GM12878 (cell line): ENCODE results near the gene LIF. TPM values are rescaled to one million over a fixed set of nuclear protein-coding genes. Genes with fewer than 3 reads are reported as not detected.

Experiments
- ATAC-seq: fragments of 200-7000 bp; cut with Tn5 transposase; 3 replicates; pipeline ENCODE4 v1.9.1; 2020; ENCODE audit warnings: mild to moderate bottlenecking, moderate library complexity
- BruUV-seq: library from RNA; stranded (reverse); fragments of 400-500 nt; replicated peaks from 2 replicates; lab custom pipeline; 2021; lab: Mats Ljungman, UMichigan
- CTCF ChIA-PET: fragments of 300-600 bp; sonication (Branson Sonifier 250); formaldehyde crosslinking; extraction: SDS; loops from one replicate; lab custom pipeline; 2021; ENCODE audit warnings: inconsistent platforms; lab: Yijun Ruan, JAX
- POLR2A ChIA-PET: fragments of 350-600 bp; formaldehyde crosslinking; extraction: SDS; loops from one replicate; lab custom pipeline; 2021; ENCODE audit warnings: inconsistent platforms; lab: Charles Lee
- RAD21 ChIA-PET: fragments of 300-600 bp; sonication (Branson Sonifier 250); formaldehyde crosslinking; loops from one replicate; lab custom pipeline; 2023; ENCODE audit warnings: antibody characterized with exemption; ENCODE audit not compliant: unreplicated experiment; lab: Charles Lee
- SMC1A ChIA-PET: fragments of 300-600 bp; sonication (Branson Sonifier 250); formaldehyde crosslinking; loops from one replicate; lab custom pipeline; 2023; ENCODE audit not compliant: unreplicated experiment, uncharacterized antibody; lab: Charles Lee
- DNase-seq: peaks from one replicate; pipeline ENCODE4 v3.0.0-alpha.2; 2011; ENCODE audit warnings: low read depth, low spot score
- FAIRE-seq: peaks from 3 replicates; lab custom pipeline; 2011; peaks lifted over from hg19 to GRCh38; lab: Jason Lieb, UNC
- H2AFZ ChIP-seq: 2 replicates; pipeline ENCODE4 v1.6.0; 2011; ENCODE audit warnings: low read depth, low read length, control low read depth; ENCODE audit not compliant: control insufficient read depth
- H3K27ac ChIP-seq: 2 replicates; pipeline ENCODE4 v1.5.1; 2011; ENCODE audit warnings: control low read depth; ENCODE audit not compliant: control insufficient read depth, insufficient read depth
- H3K27me3 ChIP-seq, 2 experiments: replicated peaks in 1 of 2; 2 replicates each; pipeline versions ENCODE4 v1.6.0 to v1.6.1; 2011; ENCODE audit warnings: low read length in 1 of 2; ENCODE audit not compliant: control insufficient read depth in 2 of 2, insufficient read depth in 2 of 2
- H3K36me3 ChIP-seq, 2 experiments: 2 replicates each; pipeline ENCODE4 v1.5.1; 2011; ENCODE audit warnings: low read length in 1 of 2; ENCODE audit not compliant: control insufficient read depth in 2 of 2, insufficient read depth in 2 of 2
- H3K4me1 ChIP-seq: 2 replicates; pipeline ENCODE4 v1.6.1; 2011; ENCODE audit warnings: mild to moderate bottlenecking, low read length, moderate library complexity, mixed read lengths; ENCODE audit not compliant: control insufficient read depth, insufficient read depth
- H3K4me2 ChIP-seq: 2 replicates; pipeline ENCODE4 v1.6.0; 2011; ENCODE audit warnings: control low read depth; ENCODE audit not compliant: control insufficient read depth, insufficient read depth
- H3K4me3 ChIP-seq: fragments of 200-600 bp; sonication (generic); 2 replicates; pipeline ENCODE4 v1.5.1; 2016
- H3K79me2 ChIP-seq: 2 replicates; pipeline ENCODE4 v1.6.0; 2011; ENCODE audit warnings: low read length; ENCODE audit not compliant: control insufficient read depth, insufficient read depth
- H3K9ac ChIP-seq: 2 replicates; pipeline ENCODE4 v1.8.0; 2011; ENCODE audit warnings: low read length, control low read depth, mixed read lengths; ENCODE audit not compliant: control insufficient read depth, insufficient read depth
- H3K9me3 ChIP-seq: replicated peaks from 3 replicates; pipeline ENCODE4 v1.5.1; 2011; ENCODE audit warnings: mild to moderate bottlenecking, low read length; ENCODE audit not compliant: control insufficient read depth, insufficient read depth
- H4K20me1 ChIP-seq: 2 replicates; pipeline ENCODE4 v1.6.0; 2011; ENCODE audit not compliant: control insufficient read depth, insufficient read depth
- ATF7 ChIP-seq: fragments of 450-650 bp; IDR thresholded peaks from 2 replicates; pipeline ENCODE4 v1.6.1; 2016; ENCODE audit warnings: low read depth, mild to moderate bottlenecking
- CREM ChIP-seq: IDR thresholded peaks from 2 replicates; pipeline ENCODE4 v1.6.1; 2014; ENCODE audit warnings: antibody characterized with exemption, low read depth
- CTCF ChIP-seq, 3 experiments: IDR thresholded peaks in 2 of 3; conservative IDR thresholded peaks in 1 of 3; 2 replicates each; pipeline ENCODE4 v1.5.1; 2011; ENCODE audit warnings: low read depth in 3 of 3, low read length in 3 of 3, mild to moderate bottlenecking in 3 of 3, control low read depth in 2 of 3, moderate library complexity in 2 of 3, inconsistent platforms in 1 of 3, mixed read lengths in 1 of 3; ENCODE audit not compliant: control insufficient read depth in 2 of 3, insufficient read depth in 1 of 3; ENCODE audit errors: extremely low read depth in 1 of 3
- HCFC1 ChIP-seq: fragments of 150-350 bp; IDR thresholded peaks from 2 replicates; pipeline ENCODE4 v1.6.1; 2014; ENCODE audit warnings: low read length
- IKZF2 ChIP-seq, 2 experiments: fragments of 450-650 bp; IDR thresholded peaks; 2 replicates each; pipeline ENCODE4 v1.6.1; 2017; ENCODE audit warnings: mild to moderate bottlenecking in 2 of 2, moderate library complexity in 2 of 2
- MAX ChIP-seq: IDR thresholded peaks from 2 replicates; pipeline ENCODE4 v1.6.1; 2012; ENCODE audit warnings: low read depth, low read length, improper control_type of control experiment
- NR2C1 ChIP-seq: fragments of 450-650 bp; IDR thresholded peaks from 2 replicates; pipeline ENCODE4 v1.6.1; 2017; ENCODE audit warnings: antibody characterized with exemption, mild to moderate bottlenecking, moderate library complexity
- PML ChIP-seq: IDR thresholded peaks from 2 replicates; pipeline ENCODE4 v1.6.1; 2012; ENCODE audit warnings: low read length, inconsistent platforms
- REST ChIP-seq: IDR thresholded peaks from 2 replicates; pipeline ENCODE4 v1.6.1; 2012; ENCODE audit warnings: mild to moderate bottlenecking, low read depth, low read length
- SIX5 ChIP-seq: IDR thresholded peaks from 2 replicates; pipeline ENCODE4 v1.6.1; 2011; ENCODE audit warnings: mild to moderate bottlenecking, low read depth, low read length, moderate library complexity; ENCODE audit not compliant: severe bottlenecking
- SP1 ChIP-seq: IDR thresholded peaks from one replicate; pipeline ENCODE4 v1.6.1; 2011; ENCODE audit warnings: low read depth, low read length
- WRNIP1 ChIP-seq: IDR thresholded peaks from 2 replicates; pipeline ENCODE4 v1.6.1; 2011; ENCODE audit warnings: low read depth, low read length, improper control_type of control experiment, borderline replicate concordance
- WGBS: methylation state at CpG from one replicate; pipeline ENCODE4 v1.1.6; 2016; ENCODE audit warnings: low lambda C conversion rate; ENCODE audit not compliant: insufficient replicate concordance, insufficient coverage; ENCODE audit errors: missing lambda C conversion rate; 5-methylcytosine and 5-hydroxymethylcytosine counted together
- in situ Hi-C: fragments of 300-500 bp; cut with MboI; formaldehyde crosslinking; loops from 9 replicates; pipeline ENCODE4 v1.14.3; 2018; ENCODE audit warnings: mixed read lengths
- intact Hi-C: fragments of 100-400 bp; cut with micrococcal nuclease; formaldehyde crosslinking; loops from one replicate; pipeline ENCODE4 v1.14.2; 2022; ENCODE audit not compliant: unreplicated experiment
- polyA plus RNA-seq, 11 experiments: library from polyadenylated mRNA; depleted of rRNA in 4 of 11; unstranded in 6 of 11; stranded (reverse) in 5 of 11; fragments of >200 nt; fragmentation: Nextera tagmentation in 4 of 11; fragmentation: Illumina TruSeq in 1 of 11; extraction: Ambion mirVana in 4 of 11; extraction: Trizol in 1 of 11; gene quantifications; 1 replicate in 1 of 11; 2 replicates in 10 of 11; pipeline versions ENCODE4 v1.2.1 to v1.2.3, GENCODE V29; 2011 to 2016; ENCODE audit warnings: inconsistent platforms in 2 of 11, missing spikeins in 2 of 11, low read depth in 1 of 11
- total RNA-seq, 4 experiments: library from RNA; depleted of rRNA in 3 of 4; stranded (reverse); fragments of >200 nt in 3 of 4; fragmentation: Illumina TruSeq in 1 of 4; extraction: Trizol in 1 of 4; gene quantifications; 2 replicates each; pipeline versions ENCODE4 v1.2.1 to v1.2.3, GENCODE V29; 2013 to 2021
- TF ChIP-seq, protein P1 (sequence below): fragments of 450-650 bp; IDR thresholded peaks from 2 replicates; pipeline ENCODE4 v1.6.1; 2017; ENCODE audit warnings: antibody characterized with exemption, mild to moderate bottlenecking, moderate library complexity
- TF ChIP-seq, protein P2 (sequence below): IDR thresholded peaks from 2 replicates; pipeline ENCODE4 v1.6.1; 2012; ENCODE audit warnings: low read length, inconsistent platforms

LIF gene
- total and polyA plus RNA-seq, 10 of the 15 experiments (the other 5 are each of a cell fraction or from before 2014, with no cell fraction given), result 0.05 to 3.4 (median 0.97) TPM

DNA sequence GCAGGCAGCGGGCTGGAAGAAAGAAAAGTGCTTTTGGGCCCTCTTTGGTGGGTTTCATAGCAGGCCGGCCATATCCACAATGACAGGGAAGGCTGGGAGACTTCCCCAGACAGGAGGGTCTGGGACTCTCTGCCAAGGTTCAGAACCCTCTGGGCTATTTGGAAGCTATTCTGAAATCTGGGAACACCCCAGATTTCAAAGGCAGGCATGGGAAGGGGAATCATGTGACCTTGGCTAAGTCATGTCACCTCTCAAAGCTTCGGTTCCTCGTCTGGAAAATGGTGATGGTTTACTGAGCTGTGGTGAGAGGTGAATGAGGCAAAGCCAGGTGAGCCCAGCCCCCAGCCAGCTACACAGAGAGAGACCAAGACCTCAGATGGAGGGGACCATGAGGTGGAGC, 38.1 kb upstream of the LIF start:
- ChIA-PET POLR2A (no interaction called here), CTCF (interaction anchor here (0.7 to 10.5 kb wide), 7 partner anchors 17 to 279 kb away, joined by 3 to 436 read pairs (median 21); partner anchors contain the start of genes OSM and RNF215), SMC1A (interaction anchor here (0.7 to 4.7 kb wide), 2 partner anchors 103 to 178 kb away, joined by 3 to 41 read pairs; partner anchors contain the start of gene RNF215), RAD21 (interaction anchor here (0.7 to 0.9 kb wide), 3 partner anchors 22 to 176 kb away, joined by 3 read pairs; no protein-coding TSS in a partner anchor)
- H3K27me3 ChIP-seq, result no peaks in the 10 kb centered on the region; a peak in 1 of 4 replicates
- H2AFZ ChIP-seq, result no peak overlapping the region
- H4K20me1 ChIP-seq, result no peaks in the 10 kb centered on the region
- no peaks in the 10 kb centered on the region for H3K36me3 ChIP-seq
- H3K9ac ChIP-seq, result no peak overlapping the region
- no peak overlapping the region for H3K4me2 ChIP-seq
- no TSS peak for BruUV-seq
- H3K4me1 ChIP-seq, result peaks cover 10% of the 10 kb centered on the region; the same call in 1 of the 2 replicates
- no peak overlapping the region for H3K4me3 ChIP-seq
- intact Hi-C loops, result loop anchor here (10.0 kb wide), 1 partner anchor 200 kb away; no protein-coding TSS in a partner anchor
- FAIRE-seq (no peak), ATAC-seq (no peak), DNase-seq (no peak)
- H3K79me2 ChIP-seq, result no peaks in the 10 kb centered on the region
- WGBS, result 74% methylated on average over 4 of the region's 4 CpGs
- H3K27ac ChIP-seq, result no peak overlapping the region
- no peaks in the 10 kb centered on the region for H3K9me3 ChIP-seq
- in situ Hi-C loops, result loop anchor here (5.0 kb wide), 1 partner anchor 103 kb away; the partner anchor contains the start of gene RNF215
- TF ChIP-seq ATF7, result no peak
- TF ChIP-seq MAX, result no peak
- TF ChIP-seq WRNIP1, result no peak
- TF ChIP-seq SIX5, result no peak
- no peak for TF ChIP-seq HCFC1
- no peak for TF ChIP-seq SP1
- TF ChIP-seq CREM, result no peak
- TF ChIP-seq PML, result no peak
- TF ChIP-seq, protein P1, sequence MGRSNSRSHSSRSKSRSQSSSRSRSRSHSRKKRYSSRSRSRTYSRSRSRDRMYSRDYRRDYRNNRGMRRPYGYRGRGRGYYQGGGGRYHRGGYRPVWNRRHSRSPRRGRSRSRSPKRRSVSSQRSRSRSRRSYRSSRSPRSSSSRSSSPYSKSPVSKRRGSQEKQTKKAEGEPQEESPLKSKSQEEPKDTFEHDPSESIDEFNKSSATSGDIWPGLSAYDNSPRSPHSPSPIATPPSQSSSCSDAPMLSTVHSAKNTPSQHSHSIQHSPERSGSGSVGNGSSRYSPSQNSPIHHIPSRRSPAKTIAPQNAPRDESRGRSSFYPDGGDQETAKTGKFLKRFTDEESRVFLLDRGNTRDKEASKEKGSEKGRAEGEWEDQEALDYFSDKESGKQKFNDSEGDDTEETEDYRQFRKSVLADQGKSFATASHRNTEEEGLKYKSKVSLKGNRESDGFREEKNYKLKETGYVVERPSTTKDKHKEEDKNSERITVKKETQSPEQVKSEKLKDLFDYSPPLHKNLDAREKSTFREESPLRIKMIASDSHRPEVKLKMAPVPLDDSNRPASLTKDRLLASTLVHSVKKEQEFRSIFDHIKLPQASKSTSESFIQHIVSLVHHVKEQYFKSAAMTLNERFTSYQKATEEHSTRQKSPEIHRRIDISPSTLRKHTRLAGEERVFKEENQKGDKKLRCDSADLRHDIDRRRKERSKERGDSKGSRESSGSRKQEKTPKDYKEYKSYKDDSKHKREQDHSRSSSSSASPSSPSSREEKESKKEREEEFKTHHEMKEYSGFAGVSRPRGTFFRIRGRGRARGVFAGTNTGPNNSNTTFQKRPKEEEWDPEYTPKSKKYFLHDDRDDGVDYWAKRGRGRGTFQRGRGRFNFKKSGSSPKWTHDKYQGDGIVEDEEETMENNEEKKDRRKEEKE, result no peak
- TF ChIP-seq, protein P2, sequence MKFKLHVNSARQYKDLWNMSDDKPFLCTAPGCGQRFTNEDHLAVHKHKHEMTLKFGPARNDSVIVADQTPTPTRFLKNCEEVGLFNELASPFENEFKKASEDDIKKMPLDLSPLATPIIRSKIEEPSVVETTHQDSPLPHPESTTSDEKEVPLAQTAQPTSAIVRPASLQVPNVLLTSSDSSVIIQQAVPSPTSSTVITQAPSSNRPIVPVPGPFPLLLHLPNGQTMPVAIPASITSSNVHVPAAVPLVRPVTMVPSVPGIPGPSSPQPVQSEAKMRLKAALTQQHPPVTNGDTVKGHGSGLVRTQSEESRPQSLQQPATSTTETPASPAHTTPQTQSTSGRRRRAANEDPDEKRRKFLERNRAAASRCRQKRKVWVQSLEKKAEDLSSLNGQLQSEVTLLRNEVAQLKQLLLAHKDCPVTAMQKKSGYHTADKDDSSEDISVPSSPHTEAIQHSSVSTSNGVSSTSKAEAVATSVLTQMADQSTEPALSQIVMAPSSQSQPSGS, result no peak
- TF ChIP-seq REST, result no peak
- no peak for TF ChIP-seq NR2C1
- TF ChIP-seq IKZF2 (IDR thresholded peaks at IDR 0.05), result no peak
- TF ChIP-seq CTCF (IDR thresholded peaks at IDR 0.05 in 2 of 3, conservative IDR thresholded peaks at IDR 0.05 in 1 of 3; ENCODE audit: control insufficient read depth in 2 of 3, extremely low read depth in 1 of 3, insufficient read depth in 1 of 3, low read depth in 3 of 3, low read length in 3 of 3), result no peak
